Measurements from ENCODE around the gene ASTL. TPM values are rescaled to one million over a fixed set of nuclear protein-coding genes. Genes with fewer than 3 reads are reported as not detected.

Gene ASTL
- total and polyA plus RNA-seq, 4 donors, result 0.57 to 0.62 TPM; not detected in 2

DNA sequence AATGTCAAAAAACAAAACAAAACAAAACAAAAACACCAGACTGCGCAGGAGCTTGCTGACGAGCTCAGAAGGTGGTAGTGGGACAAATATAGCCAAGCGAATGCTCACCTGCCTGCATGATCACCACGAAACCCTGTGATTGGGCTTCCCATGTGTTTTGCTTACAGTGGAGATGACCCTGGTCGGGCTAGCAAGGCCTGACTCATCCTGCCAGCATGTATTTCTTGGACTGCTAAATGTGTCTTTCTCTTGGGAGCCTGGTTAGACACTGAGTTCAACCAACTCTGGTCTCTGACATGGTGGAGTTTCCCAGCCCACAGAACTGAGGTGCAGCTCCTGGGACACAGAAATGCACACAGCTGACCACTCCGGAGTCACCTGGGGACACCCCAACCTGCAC, 37.6 kb upstream of the ASTL start:
- ATAC-seq (ENCODE audit: low FRiP score), result no peak
- no peak for DNase-seq
- Histone ChIP-seq H3K27ac (ENCODE audit: low read depth in 1 of 2, low read length in 2 of 2) (no peak overlapping the region), H3K36me3 (ENCODE audit: control insufficient read depth in 1 of 2, insufficient read depth in 2 of 2, low read length in 1 of 2) (no peaks in the 10 kb centered on the region), H3K27me3 (ENCODE audit: control insufficient read depth in 1 of 2, insufficient read depth in 2 of 2, low read length in 1 of 2) (no peaks in the 10 kb centered on the region), H3K4me1 (ENCODE audit: control insufficient read depth in 1 of 2, insufficient read depth in 2 of 2, low read length in 2 of 2) (no peaks in the 10 kb centered on the region), H3K4me3 (ENCODE audit: low read length in 2 of 2) (no peak overlapping the region), H3K9me3 (ENCODE audit: control insufficient read depth, low read length) (no peaks in the 10 kb centered on the region)
- intact Hi-C loops (cut with DNase I), result loop anchor here in 1 of 2 donors (2.0 to 10.0 kb wide), 3 partner anchors 37 to 151 kb away; partner anchors contain the start of gene ASTL
- WGBS, 2 donors, result 80% methylated on average over 6 of the region's 6 CpGs

DNA sequence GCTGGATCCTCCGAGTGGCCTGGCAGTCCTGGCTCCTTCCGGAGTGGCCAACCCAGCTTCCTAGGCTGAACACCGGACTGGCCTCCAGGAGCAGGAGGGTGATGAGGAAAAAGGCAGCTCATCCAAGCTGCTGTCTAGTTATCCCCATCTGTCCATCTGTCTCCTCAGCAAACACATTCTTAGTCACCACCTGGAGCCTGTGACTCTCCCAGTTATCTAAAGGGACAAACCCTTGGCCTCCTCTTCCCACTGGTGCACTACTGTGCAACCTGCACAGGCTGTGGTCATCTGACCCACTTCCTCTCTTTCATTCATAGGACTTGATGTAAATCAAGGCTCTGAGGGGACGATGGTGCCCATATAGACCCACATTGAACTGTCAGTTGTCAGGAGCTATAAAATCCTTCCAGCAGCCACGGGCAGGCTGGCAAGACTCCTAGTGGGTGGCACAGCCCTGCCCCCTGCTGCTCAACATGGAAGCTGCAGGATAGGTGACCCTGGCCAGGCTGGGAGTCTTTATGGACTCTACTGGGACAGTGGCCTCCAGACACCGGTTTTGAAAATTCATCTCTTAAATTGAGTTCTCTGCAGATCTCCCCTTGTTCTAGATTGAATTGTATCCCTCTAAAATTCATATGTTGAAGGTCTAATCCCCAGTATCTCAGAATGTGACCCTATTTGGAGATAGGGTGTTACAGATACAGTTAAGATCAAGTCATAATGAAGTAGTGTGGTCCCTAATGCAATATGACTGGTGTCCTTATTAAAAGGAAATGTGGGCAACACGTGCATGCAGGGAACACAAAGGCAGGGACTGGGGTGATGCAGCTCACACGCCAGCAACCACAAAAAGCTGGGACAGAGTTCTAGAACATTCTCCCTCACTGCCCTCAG, 36.2 kb upstream of the ASTL start:
- DNase-seq, result peak; percentile 81 to 90

DNA sequence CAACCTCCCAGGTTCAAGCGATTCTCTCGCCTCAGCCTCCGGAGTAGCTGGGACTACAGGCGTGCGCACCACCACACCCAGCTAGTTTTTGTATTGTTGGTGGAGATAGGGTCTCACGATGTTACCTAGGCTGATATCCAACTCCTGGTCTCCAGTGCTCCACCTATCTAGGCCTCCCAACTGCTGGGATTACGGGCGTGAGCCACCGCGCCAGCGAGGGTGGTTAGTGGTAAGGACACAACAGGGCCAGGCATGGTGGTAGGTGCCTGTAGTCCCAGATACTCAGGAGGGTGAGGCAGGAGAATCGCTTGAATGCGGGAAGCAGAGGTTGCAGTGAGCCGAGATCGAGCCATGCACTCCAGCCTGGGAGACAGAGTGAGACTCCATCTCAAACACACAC, 33.5 kb upstream of the ASTL start:
- Histone ChIP-seq H3K27me3 (ENCODE audit: control insufficient read depth in 1 of 2, insufficient read depth in 2 of 2, low read length in 1 of 2) (no peaks in the 10 kb centered on the region), H3K9me3 (ENCODE audit: control insufficient read depth, low read length) (no peaks in the 10 kb centered on the region), H3K27ac (ENCODE audit: low read depth in 1 of 2, low read length in 2 of 2) (no peak overlapping the region), H3K36me3 (ENCODE audit: control insufficient read depth in 1 of 2, insufficient read depth in 2 of 2, low read length in 1 of 2) (no peaks in the 10 kb centered on the region), H3K4me3 (ENCODE audit: low read length in 2 of 2) (no peak overlapping the region), H3K4me1 (ENCODE audit: control insufficient read depth in 1 of 2, insufficient read depth in 2 of 2, low read length in 2 of 2) (no peaks in the 10 kb centered on the region)
- ATAC-seq (ENCODE audit: low FRiP score), result no peak
- DNase-seq, result peak in 1 of 2 donors; percentile 46
- WGBS, 2 donors, result 95 to 97% methylated on average over 15 of the region's 15 CpGs
- intact Hi-C loops (cut with DNase I), result loop anchor here (5.0 to 10.0 kb wide), 4 partner anchors 35 to 180 kb away; partner anchors contain the start of genes ANKRD36C (in 1 of the 2) and ASTL (in 1 of the 2)

More for the DNA sequence above, 36.2 kb upstream of the ASTL start:
- ATAC-seq (ENCODE audit: low FRiP score), result peak; percentile 87
- H3K4me3 ChIP-seq (ENCODE audit: low read length in 2 of 2), result no peak overlapping the region
- WGBS, 2 donors, result 49 to 50% methylated on average over 8 of the region's 8 CpGs
- no peaks in the 10 kb centered on the region for H3K9me3 ChIP-seq (ENCODE audit: control insufficient read depth, low read length)
- no peaks in the 10 kb centered on the region for H3K4me1 ChIP-seq (ENCODE audit: control insufficient read depth in 1 of 2, insufficient read depth in 2 of 2, low read length in 2 of 2)
- no peaks in the 10 kb centered on the region for H3K27me3 ChIP-seq (ENCODE audit: control insufficient read depth in 1 of 2, insufficient read depth in 2 of 2, low read length in 1 of 2)
- H3K36me3 ChIP-seq (ENCODE audit: control insufficient read depth in 1 of 2, insufficient read depth in 2 of 2, low read length in 1 of 2), result no peaks in the 10 kb centered on the region
- no peak overlapping the region for H3K27ac ChIP-seq (ENCODE audit: low read depth in 1 of 2, low read length in 2 of 2)
- intact Hi-C loops (cut with DNase I), result loop anchor here (2.0 to 10.0 kb wide), 5 partner anchors 36 to 182 kb away; partner anchors contain the start of genes ASTL (in 2 of the 2) and ANKRD36C (in 1 of the 2)

DNA sequence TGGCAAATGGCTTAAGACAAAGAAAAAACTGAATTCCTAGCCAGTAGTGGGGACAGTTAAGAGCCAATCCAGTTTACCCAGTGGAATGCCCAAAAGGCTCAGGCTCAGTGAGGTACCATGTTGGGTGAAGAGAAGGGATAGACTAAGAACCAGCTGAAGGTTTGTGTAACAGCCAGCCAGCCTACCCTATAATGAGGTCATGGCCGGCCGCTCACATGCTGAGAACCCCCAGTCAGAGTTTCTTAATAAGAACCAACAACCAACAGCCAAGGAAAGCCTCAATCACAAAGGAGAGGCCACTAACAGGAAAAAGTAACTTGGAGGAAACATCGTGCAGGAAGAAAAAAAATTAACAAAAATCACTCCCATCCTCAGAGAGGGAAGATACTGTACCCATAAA, 32.3 kb upstream of the ASTL start:
- peak in 1 of 2 donors; percentile 51 for DNase-seq
- Histone ChIP-seq H3K9me3 (ENCODE audit: control insufficient read depth, low read length) (no peaks in the 10 kb centered on the region), H3K27ac (ENCODE audit: low read depth in 1 of 2, low read length in 2 of 2) (no peak overlapping the region), H3K27me3 (ENCODE audit: control insufficient read depth in 1 of 2, insufficient read depth in 2 of 2, low read length in 1 of 2) (no peaks in the 10 kb centered on the region), H3K4me1 (ENCODE audit: control insufficient read depth in 1 of 2, insufficient read depth in 2 of 2, low read length in 2 of 2) (no peaks in the 10 kb centered on the region), H3K36me3 (ENCODE audit: control insufficient read depth in 1 of 2, insufficient read depth in 2 of 2, low read length in 1 of 2) (no peaks in the 10 kb centered on the region), H3K4me3 (ENCODE audit: low read length in 2 of 2) (no peak overlapping the region)
- intact Hi-C loops (cut with DNase I), result loop anchor here (5.0 to 10.0 kb wide), 4 partner anchors 33 to 178 kb away; partner anchors contain the start of genes ANKRD36C (in 1 of the 2) and ASTL (in 1 of the 2)
- no peak for ATAC-seq (ENCODE audit: low FRiP score)
- WGBS, 2 donors, result 94 to 96% methylated on average over 3 of the region's 3 CpGs

DNA sequence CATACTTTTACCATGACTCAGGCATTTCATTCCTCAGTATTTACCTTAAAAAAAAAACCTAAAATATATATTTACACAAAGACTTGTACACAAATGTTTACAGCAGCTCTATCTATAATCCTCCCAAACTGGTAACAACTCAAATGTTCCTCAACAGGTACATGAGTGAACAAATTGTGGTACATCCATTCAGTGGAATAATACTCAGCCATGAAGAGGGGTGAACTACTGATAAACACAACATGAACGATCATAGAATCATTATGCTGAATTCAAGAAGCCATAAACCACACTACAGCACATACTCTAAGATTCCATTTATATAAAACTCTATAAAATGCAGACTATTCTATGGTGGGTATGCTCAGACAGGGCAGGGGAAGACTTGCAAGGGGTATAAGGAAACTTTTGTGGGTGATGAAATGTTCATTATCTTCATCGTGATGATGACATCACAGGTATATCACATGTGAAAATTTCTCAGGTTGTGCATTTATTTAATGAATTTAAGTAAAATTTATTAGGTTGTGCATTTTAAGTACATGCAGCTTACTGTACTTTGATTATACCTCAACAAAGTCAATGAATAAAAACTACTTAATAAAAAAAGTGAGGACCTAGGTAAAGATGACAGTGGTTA, 31.7 kb upstream of the ASTL start:
- Histone ChIP-seq H3K36me3 (ENCODE audit: control insufficient read depth in 1 of 2, insufficient read depth in 2 of 2, low read length in 1 of 2) (no peaks in the 10 kb centered on the region), H3K4me3 (ENCODE audit: low read length in 2 of 2) (no peak overlapping the region), H3K27me3 (ENCODE audit: control insufficient read depth in 1 of 2, insufficient read depth in 2 of 2, low read length in 1 of 2) (no peaks in the 10 kb centered on the region), H3K4me1 (ENCODE audit: control insufficient read depth in 1 of 2, insufficient read depth in 2 of 2, low read length in 2 of 2) (no peaks in the 10 kb centered on the region), H3K27ac (ENCODE audit: low read depth in 1 of 2, low read length in 2 of 2) (no peak overlapping the region), H3K9me3 (ENCODE audit: control insufficient read depth, low read length) (no peaks in the 10 kb centered on the region)
- intact Hi-C loops (cut with DNase I), result loop anchor here (5.0 to 10.0 kb wide), 4 partner anchors 33 to 178 kb away; partner anchors contain the start of genes ANKRD36C (in 1 of the 2) and ASTL (in 1 of the 2)
- 88% methylated on average over 2 of the region's 2 CpGs for WGBS, 2 donors
- no peak for DNase-seq
- ATAC-seq (ENCODE audit: low FRiP score), result no peak

DNA sequence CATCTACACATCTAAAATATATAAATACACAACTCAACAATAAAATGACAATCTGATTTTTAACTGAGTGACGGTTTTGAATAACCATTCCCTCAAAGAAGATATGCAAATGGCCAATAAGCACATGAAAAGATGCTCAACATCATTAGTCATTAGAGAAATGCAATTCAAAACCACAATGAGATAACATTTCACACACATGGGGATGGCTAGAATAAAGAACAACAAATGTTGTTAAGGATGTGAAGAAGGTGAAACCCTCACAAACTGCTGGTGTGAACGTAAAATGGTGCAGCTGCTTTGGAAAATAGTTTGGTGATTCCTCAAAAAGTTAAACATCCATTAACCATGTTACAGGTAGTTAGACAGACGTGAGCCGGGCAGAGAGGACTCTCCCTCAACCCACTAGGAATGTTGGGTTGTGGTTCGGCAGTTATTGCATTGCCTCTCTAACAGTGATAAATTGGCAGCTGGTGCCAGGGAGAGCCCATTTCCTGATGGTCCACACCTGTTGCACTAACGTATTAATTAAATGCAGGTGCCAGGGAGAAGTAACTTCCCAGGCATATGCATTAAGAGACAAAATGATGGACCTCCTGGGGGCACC, 29.2 kb upstream of the ASTL start:
- WGBS, 2 donors, result 84 to 87% methylated on average over 6 of the region's 6 CpGs
- H3K4me3 ChIP-seq (ENCODE audit: low read length in 2 of 2), result no peak overlapping the region
- no peaks in the 10 kb centered on the region for H3K4me1 ChIP-seq (ENCODE audit: control insufficient read depth in 1 of 2, insufficient read depth in 2 of 2, low read length in 2 of 2)
- no peaks in the 10 kb centered on the region for H3K9me3 ChIP-seq (ENCODE audit: control insufficient read depth, low read length)
- intact Hi-C loops (cut with DNase I), result no loop called here
- H3K27ac ChIP-seq (ENCODE audit: low read depth in 1 of 2, low read length in 2 of 2), result no peak overlapping the region
- DNase-seq, result no peak
- no peaks in the 10 kb centered on the region for H3K36me3 ChIP-seq (ENCODE audit: control insufficient read depth in 1 of 2, insufficient read depth in 2 of 2, low read length in 1 of 2)
- H3K27me3 ChIP-seq (ENCODE audit: control insufficient read depth in 1 of 2, insufficient read depth in 2 of 2, low read length in 1 of 2), result no peaks in the 10 kb centered on the region
- no peak for ATAC-seq (ENCODE audit: low FRiP score)

DNA sequence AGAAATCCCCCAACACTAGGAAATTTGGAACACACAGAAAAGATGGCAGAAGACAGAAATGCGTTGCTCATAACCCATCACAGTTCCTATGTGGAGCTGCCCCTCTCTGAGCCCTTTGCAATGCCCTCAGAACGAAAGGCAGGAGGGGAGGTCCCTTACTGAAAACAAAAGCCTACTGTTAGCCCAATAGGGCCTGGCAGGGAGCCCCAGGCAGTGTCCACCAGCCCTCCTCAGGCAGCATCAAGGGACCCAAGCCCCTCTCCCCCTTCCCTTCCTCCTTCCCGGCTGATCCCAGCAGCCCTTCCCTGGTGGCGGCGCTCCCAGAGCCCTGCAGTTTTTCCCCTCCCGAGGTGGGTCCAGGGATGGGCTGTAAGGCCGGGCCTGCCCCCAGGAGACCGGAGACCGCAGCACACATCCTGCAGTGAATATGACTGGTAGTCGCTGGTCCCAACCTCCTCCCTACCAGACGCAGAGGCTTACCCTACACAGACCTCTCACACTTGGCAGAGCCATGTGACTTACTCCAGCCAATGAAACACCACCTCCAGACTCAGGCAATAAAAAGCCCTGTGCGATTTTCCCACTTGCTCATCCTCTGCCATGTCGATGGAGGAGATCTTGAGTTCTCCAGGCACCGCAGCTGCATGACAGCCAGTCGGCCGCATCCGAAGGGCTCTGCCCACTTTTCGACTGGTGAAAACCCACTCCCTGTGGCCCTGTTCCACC, 26.3 kb upstream of the ASTL start:
- intact Hi-C loops (cut with DNase I), result no loop called here
- peak; percentile 41 to 69 for DNase-seq
- no peak for ATAC-seq (ENCODE audit: low FRiP score)
- Histone ChIP-seq H3K36me3 (ENCODE audit: control insufficient read depth in 1 of 2, insufficient read depth in 2 of 2, low read length in 1 of 2) (no peaks in the 10 kb centered on the region), H3K27me3 (ENCODE audit: control insufficient read depth in 1 of 2, insufficient read depth in 2 of 2, low read length in 1 of 2) (no peaks in the 10 kb centered on the region), H3K27ac (ENCODE audit: low read depth in 1 of 2, low read length in 2 of 2) (no peak overlapping the region), H3K4me3 (ENCODE audit: low read length in 2 of 2) (no peak overlapping the region), H3K4me1 (ENCODE audit: control insufficient read depth in 1 of 2, insufficient read depth in 2 of 2, low read length in 2 of 2) (no peaks in the 10 kb centered on the region), H3K9me3 (ENCODE audit: control insufficient read depth, low read length) (no peaks in the 10 kb centered on the region)
- 83 to 88% methylated on average over 18 of the region's 18 CpGs for WGBS, 2 donors

Measured in aorta (tissue), 5 donors.